CD4-positive, alpha-beta T cell treated with Interferon gamma for 1 hour (primary cell): ENCODE results near the gene TMEM190.
"Not testable (repeated sequence)": the region's sequence is repeated elsewhere in the genome, so short reads cannot be mapped to it uniquely, and the experiment has no call there.

Experiments
- DNase-seq: peaks from one replicate; pipeline ENCODE4 v3.0.0-alpha.2; 2020

TMEM190 gene

GRCh38 chr19:55391702-55392615, 15.3 kb downstream of the TMEM190 start:
- DNase-seq, result no peak

GRCh38 chr19:55392820-55393761, 16.5 kb downstream of the TMEM190 start:
- DNase-seq, result no peak

- no peak for DNase-seq
These were observed 21.7 kb downstream of the TMEM190 start for GRCh38 chr19:55398200-55398925.

GRCh38 chr19:55400281-55401087, 23.9 kb downstream of the TMEM190 start:
- no peak for DNase-seq

GRCh38 chr19:55401390-55401789, 24.8 kb downstream of the TMEM190 start:
- not testable (repeated sequence) for DNase-seq

- no peak for DNase-seq
These were observed 25.9 kb downstream of the TMEM190 start for GRCh38 chr19:55402509-55402908.

GRCh38 chr19:55405638-55406037, 29.0 kb downstream of the TMEM190 start:
- DNase-seq, result no peak

- no peak for DNase-seq
These were observed 29.6 kb downstream of the TMEM190 start for GRCh38 chr19:55406091-55406825.

- DNase-seq, result peak; percentile 12
These were observed 30.4 kb downstream of the TMEM190 start for GRCh38 chr19:55406826-55407549.

- DNase-seq, result not testable (repeated sequence)
These were observed 30.8 kb downstream of the TMEM190 start, which contains the start of gene UBE2S for GRCh38 chr19:55407550-55407799. Gene UBE2S (minus strand): TSS chr19:55407788. CDS start chr19:55407589, 199 bp downstream.

- peak; percentile 99 for DNase-seq
These were observed 31.3 kb downstream of the TMEM190 start for GRCh38 chr19:55407800-55408532.

- no peak for DNase-seq
These were observed 31.9 kb downstream of the TMEM190 start for GRCh38 chr19:55408533-55408872.

GRCh38 chr19:55409179-55409578, 32.6 kb downstream of the TMEM190 start:
- DNase-seq, result not testable (repeated sequence)

- no peak for DNase-seq
These were observed 33.5 kb downstream of the TMEM190 start for GRCh38 chr19:55410168-55410567.

GRCh38 chr19:55418185-55418584, 41.6 kb downstream of the TMEM190 start:
- peak; percentile 47 for DNase-seq

- no peak for DNase-seq
These were observed 42.5 kb downstream of the TMEM190 start for GRCh38 chr19:55419103-55419502.

- no peak for DNase-seq
These were observed 43.1 kb downstream of the TMEM190 start for GRCh38 chr19:55419624-55420236.

GRCh38 chr19:55421281-55421680, 44.7 kb downstream of the TMEM190 start:
- not testable (repeated sequence) for DNase-seq

- DNase-seq, result no peak
These were observed 46.8 kb downstream of the TMEM190 start for GRCh38 chr19:55423225-55424005.
